KMS-11 (cell line): ENCODE measurements around the gene MYO1A.

Experiments used
- H2AFZ ChIP-seq: fragments of 200-600 bp; sonication (generic); 2 replicates; pipeline ENCODE4 v1.6.1; 2016; ENCODE audit warnings: antibody characterized with exemption, mixed run types, low read depth
- H3K27ac ChIP-seq: fragments of 200-600 bp; sonication (generic); 2 replicates; pipeline ENCODE4 v1.6.1; 2016; ENCODE audit warnings: mild to moderate bottlenecking, mixed run types
- H3K27me3 ChIP-seq: fragments of 200-600 bp; sonication (generic); 2 replicates; pipeline ENCODE4 v1.6.1; 2017; ENCODE audit warnings: mild to moderate bottlenecking, low read depth, mixed run types, moderate library complexity; ENCODE audit not compliant: insufficient read depth
- H3K36me3 ChIP-seq: fragments of 200-600 bp; sonication (generic); 2 replicates; pipeline ENCODE4 v1.6.1; 2017; ENCODE audit warnings: mild to moderate bottlenecking, mixed run types; ENCODE audit not compliant: insufficient read depth
- H3K4me1 ChIP-seq: fragments of 200-600 bp; sonication (generic); 2 replicates; pipeline ENCODE4 v1.6.1; 2016; ENCODE audit warnings: mild to moderate bottlenecking, low read depth, mixed run types; ENCODE audit not compliant: poor library complexity, severe bottlenecking
- H3K4me2 ChIP-seq: fragments of 200-600 bp; sonication (generic); 2 replicates; pipeline ENCODE4 v1.7.0; 2016; ENCODE audit warnings: mild to moderate bottlenecking, mixed run types
- H3K4me3 ChIP-seq: fragments of 200-600 bp; sonication (generic); IDR thresholded peaks from 2 replicates; pipeline ENCODE4 v1.6.1; 2017; ENCODE audit warnings: low read depth, low read length, mixed read lengths; ENCODE audit not compliant: insufficient read depth
- H3K79me2 ChIP-seq: fragments of 200-600 bp; sonication (generic); 2 replicates; pipeline ENCODE4 v1.6.1; 2016; ENCODE audit warnings: low read depth, mixed run types; ENCODE audit not compliant: insufficient read depth
- H3K9ac ChIP-seq: fragments of 200-600 bp; sonication (generic); 2 replicates; pipeline ENCODE4 v1.6.1; 2016; ENCODE audit warnings: mild to moderate bottlenecking, mixed run types
- H4K20me1 ChIP-seq: fragments of 200-600 bp; sonication (generic); 2 replicates; pipeline ENCODE4 v1.6.1; 2016; ENCODE audit warnings: mild to moderate bottlenecking, mixed run types; ENCODE audit not compliant: insufficient read depth
- CTCF ChIP-seq: fragments of 200-600 bp; sonication (generic); conservative IDR thresholded peaks from 2 replicates; pipeline ENCODE4 v1.6.1; 2017; ENCODE audit warnings: low read depth, mild to moderate bottlenecking, antibody characterized with exemption, low read length, moderate library complexity, mixed read lengths

Gene MYO1A

DNA sequence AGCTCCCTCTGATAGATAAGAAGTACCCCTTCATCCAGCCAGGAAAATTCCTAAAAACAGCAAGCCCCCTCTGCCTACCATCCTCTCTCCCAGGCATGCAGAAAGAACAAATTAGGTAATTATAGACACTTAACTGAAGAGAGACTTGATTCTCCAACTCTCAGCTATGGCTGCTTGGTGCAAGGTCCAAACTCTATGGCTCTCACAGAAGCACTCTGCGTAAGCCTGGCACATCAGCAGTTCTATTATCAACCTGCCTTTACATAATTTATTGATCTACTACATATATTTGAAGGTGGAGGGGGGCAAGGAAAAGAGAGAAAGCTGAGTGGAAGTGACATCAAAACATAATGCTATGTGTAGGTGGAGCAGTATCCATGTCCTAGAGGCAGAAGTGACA, 1.1 kb upstream of the MYO1A start:
- Histone ChIP-seq H3K36me3 (no peaks in the 10 kb centered on the region), H3K4me2 (no peak overlapping the region), H3K27ac (no peak overlapping the region), H3K4me3 (no peak overlapping the region), H3K27me3 (peaks cover 20% of the 10 kb centered on the region; the same call in 1 of the 2 replicates), H2AFZ (no peak overlapping the region), H4K20me1 (no peaks in the 10 kb centered on the region), H3K4me1 (no peaks in the 10 kb centered on the region), H3K79me2 (no peaks in the 10 kb centered on the region), H3K9ac (no peak overlapping the region)
- TF ChIP-seq CTCF = no peak

- Histone ChIP-seq H3K9ac (no peak overlapping the region), H3K27ac (no peak overlapping the region), H2AFZ (no peak overlapping the region), H4K20me1 (no peaks in the 10 kb centered on the region), H3K79me2 (no peaks in the 10 kb centered on the region), H3K4me1 (no peaks in the 10 kb centered on the region), H3K4me2 (no peak overlapping the region), H3K4me3 (no peak overlapping the region), H3K36me3 (no peaks in the 10 kb centered on the region), H3K27me3 (peaks cover 20% of the 10 kb centered on the region; the same call in 1 of the 2 replicates)
- TF ChIP-seq CTCF = no peak
Measured at GRCh38 chr12:57049119-57049446, 846 bp downstream of the MYO1A start.

DNA sequence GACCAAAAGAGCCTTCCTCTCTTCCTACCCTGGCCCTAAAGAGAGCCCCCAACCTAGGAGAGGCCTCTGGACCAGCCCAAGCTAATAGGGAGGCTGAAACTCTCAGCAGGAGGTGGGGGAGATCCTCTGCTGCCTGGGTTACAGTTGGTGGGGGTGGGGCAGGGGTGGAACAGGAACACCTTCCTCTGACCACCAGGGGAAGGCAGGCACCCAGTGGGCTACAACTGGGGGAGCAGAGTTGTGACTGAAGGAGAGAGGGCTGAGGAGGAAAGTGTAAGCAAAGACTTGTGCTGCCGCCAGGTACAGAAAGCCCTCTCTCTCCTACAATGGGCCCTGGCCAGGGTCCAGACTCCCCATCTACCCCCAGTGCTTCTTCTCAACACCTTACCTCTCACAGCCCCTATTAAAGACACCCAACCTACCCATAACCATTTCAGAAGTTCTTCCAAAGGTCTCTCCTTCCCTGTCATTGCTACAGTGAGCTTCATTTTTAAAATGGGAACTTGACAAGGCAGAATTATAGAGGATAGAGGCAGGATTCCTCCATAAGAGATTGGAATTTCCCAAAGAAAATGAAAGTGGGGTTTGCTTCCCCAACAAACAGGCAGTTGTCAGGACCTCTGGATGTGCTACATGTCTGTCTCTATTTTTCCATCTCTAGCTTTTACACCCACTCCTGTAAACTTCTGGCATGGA, 1.4 kb downstream of the MYO1A start:
- H3K36me3 ChIP-seq = no peaks in the 10 kb centered on the region
- H3K9ac ChIP-seq = no peak overlapping the region
- no peak overlapping the region for H2AFZ ChIP-seq
- no peaks in the 10 kb centered on the region for H3K79me2 ChIP-seq
- H3K27ac ChIP-seq = no peak overlapping the region
- TF ChIP-seq CTCF = no peak
- H3K4me3 ChIP-seq = no peak overlapping the region
- H4K20me1 ChIP-seq = no peaks in the 10 kb centered on the region
- no peaks in the 10 kb centered on the region for H3K4me1 ChIP-seq
- H3K27me3 ChIP-seq = peaks cover 20% of the 10 kb centered on the region; the same call in 1 of the 2 replicates
- H3K4me2 ChIP-seq = no peak overlapping the region

- Histone ChIP-seq H3K27me3 (peaks cover 20% of the 10 kb centered on the region; the same call in 1 of the 2 replicates), H3K4me1 (no peaks in the 10 kb centered on the region), H3K79me2 (no peaks in the 10 kb centered on the region), H3K9ac (no peak overlapping the region), H2AFZ (no peak overlapping the region), H4K20me1 (no peaks in the 10 kb centered on the region), H3K27ac (no peak overlapping the region), H3K4me3 (no peak overlapping the region), H3K36me3 (no peaks in the 10 kb centered on the region), H3K4me2 (no peak overlapping the region)
- TF ChIP-seq CTCF = no peak
Measured at GRCh38 chr12:57047981-57048380, 1.9 kb downstream of the MYO1A start.
